Measurements from ENCODE around the gene FFAR2.
A peak's percentile ranks its signal among the peaks of the same experiment; 100 is the strongest.

The FFAR2 gene

DNA sequence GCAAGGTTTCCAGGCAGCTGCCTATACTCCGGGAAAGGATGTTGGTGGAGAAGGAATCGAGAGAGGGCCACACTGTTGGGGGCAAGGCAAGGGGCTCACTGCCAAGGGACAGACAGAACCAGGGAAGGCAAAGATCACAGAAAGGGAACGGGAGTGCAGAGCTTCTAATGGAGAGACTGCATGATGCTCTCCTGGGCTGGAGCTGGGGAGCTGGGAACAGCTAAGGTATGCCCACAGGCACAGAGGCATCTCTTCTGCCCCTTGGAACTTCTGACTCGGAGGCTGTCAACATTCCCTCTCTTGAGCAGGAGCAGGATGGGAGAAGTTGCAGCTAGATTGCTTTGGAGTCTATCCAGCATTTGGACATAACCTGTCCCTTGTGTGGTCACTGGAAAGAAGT, 22.4 kb upstream of the FFAR2 start:
- no peak for DNase-seq (ENCODE audit: low read depth in 2 of 2)

DNA sequence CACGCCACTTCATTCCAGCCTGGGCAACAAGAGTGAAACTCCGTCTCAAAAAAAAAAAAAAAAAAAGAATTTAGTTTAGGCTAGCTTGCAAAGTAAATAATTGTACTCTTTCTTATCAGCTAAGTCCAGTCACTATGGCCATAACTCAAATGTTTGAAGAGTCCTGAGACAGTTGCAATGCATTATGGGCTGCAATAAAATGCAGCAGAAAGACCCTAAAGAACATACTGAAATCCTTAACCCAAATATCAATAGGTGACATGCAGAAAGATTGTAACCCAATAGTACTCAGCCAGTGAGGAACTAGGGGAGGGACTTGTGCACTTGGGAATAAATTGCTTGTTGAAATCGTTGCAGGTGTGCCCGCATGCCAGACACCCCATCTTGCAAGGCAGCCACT, 20.9 kb upstream of the FFAR2 start:
- DNase-seq (ENCODE audit: low read depth in 2 of 2): no peak

DNA sequence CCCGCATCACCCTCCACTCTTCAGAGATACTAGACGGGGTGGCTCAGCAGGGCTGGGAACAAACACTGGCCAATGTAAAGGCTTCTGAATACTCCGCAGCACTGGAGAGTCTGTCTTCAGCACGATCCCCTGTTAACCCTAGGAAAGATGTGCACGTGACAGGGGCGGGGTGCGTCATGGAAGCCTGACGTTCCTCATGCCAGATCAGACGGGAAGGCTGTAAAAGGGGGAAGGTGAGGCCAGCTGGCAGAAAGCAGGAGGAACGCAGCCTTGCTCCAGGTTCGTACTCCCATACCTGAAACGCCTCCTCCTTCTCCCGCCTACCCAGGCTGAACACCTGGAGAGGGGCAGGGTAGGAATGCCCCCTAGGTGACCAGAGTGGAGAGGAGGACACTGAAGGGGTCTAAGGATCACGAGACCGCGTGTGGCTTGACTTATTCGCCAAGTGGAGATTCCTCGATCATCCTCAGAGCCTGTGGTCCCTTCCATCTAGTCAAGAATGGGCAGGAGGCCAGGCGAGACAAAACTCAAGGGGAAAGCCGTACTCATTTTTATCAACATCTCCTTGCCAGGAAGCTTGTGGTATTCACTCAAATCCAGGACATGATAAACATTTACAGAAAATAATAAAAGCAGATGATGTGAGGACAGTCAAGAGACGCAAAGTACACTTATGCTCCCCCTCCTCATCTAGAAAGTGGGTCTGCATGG, 18.2 kb upstream of the FFAR2 start:
- DNase-seq (ENCODE audit: low read depth in 2 of 2): no peak

GRCh38 chr19:35430409-35431144, 17.5 kb upstream of the FFAR2 start:
- no peak for DNase-seq (ENCODE audit: low read depth in 2 of 2)

DNA sequence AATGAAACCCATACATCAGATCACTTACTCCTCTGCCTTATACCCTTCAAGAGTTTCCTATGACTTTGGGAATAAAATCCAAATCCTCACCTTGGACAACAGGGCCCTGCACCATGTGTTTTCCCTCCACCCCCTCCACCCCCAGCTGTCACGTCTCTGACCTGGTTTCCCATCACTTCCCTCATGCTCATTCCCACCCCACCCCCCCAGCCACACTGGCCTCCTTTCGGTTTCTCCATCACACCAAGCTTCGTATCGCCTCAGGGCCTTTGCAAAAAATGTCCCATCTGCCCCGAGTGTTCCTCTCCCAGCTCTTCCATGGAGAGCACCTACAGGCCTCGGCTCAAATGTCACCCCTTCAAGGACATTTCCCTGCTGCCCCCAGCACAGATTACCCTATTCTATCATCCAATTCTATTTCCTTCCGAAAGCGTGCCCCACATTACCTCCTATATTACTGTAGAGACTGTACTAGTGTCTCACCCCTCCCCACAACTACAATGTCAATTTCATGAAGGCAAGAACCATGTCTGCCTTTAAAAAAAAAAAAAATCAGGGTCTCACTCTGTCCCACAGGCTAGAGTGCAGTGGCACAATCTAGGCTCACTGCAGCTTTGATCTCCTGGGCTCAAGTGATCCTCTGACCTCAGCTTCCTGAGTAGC, 16.8 kb upstream of the FFAR2 start:
- DNase-seq (ENCODE audit: low read depth in 2 of 2): no peak

DNA sequence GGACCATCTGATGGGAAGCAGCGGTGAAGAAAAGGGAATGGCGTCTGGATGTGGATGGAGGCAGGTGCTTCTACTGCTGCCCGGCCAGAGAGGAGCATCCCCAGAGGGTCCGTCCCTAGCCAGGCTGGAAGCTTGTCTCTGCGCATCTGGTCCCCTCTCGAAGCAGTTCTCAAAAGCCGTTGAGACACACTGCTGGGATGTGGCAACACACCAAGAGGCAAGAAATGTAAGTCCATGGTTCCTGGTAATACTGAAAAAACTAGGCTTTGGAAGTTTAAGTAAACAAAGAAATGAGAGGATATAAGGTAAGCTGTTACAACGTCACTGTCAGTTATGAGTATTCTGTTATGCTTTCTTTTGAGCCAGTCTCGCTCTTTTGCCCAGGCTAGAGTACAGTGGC, 15.1 kb upstream of the FFAR2 start:
- DNase-seq (ENCODE audit: low read depth in 2 of 2): no peak

GRCh38 chr19:35433448-35433847, 14.6 kb upstream of the FFAR2 start:
- DNase-seq (ENCODE audit: low read depth in 2 of 2): no peak

DNA sequence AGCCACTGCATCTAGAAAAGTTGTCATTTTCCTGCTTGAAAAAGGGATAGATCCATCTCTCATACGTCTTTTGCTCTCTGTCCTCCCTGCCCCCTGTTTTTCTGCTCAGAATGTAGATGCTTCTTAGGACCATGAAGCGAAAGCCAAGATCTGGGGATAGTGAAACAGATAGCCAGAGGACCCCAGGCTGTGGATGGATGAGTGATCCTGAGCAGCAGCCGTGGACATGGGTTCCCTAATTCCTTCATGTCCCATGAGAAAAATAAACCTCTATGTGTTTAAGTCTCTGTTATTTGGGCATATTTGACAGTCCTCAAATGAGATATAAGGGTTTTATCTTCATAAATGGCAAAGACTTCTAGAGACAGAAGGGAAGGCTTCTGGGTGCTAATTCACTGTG, 12.2 kb upstream of the FFAR2 start:
- no peak for DNase-seq (ENCODE audit: low read depth in 2 of 2)

GRCh38 chr19:35436477-35437405, 11.3 kb upstream of the FFAR2 start:
- DNase-seq (ENCODE audit: low read depth in 2 of 2): no peak

- no peak for DNase-seq (ENCODE audit: low read depth in 2 of 2)
These were observed 10.6 kb upstream of the FFAR2 start for GRCh38 chr19:35437406-35437951.

DNA sequence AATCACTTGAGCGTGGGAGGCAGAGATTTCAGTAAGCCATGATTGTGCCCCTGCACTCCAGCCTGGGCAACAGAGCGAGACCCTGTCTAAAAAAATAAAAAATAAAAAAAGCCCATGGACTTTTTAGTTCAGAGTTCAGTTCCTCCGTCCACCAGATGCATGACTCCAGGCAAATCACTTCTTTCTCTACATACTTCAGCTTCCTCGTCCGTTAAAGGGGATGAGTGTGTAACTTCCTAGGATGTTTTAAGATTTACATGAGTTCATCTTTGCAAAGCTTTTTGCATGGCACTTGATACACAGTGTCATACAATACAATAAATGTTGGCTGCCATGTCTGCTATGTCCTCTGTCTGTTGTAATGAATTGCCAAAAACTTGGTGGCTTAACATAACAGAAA, 10.0 kb upstream of the FFAR2 start:
- DNase-seq (ENCODE audit: low read depth in 2 of 2): no peak

DNA sequence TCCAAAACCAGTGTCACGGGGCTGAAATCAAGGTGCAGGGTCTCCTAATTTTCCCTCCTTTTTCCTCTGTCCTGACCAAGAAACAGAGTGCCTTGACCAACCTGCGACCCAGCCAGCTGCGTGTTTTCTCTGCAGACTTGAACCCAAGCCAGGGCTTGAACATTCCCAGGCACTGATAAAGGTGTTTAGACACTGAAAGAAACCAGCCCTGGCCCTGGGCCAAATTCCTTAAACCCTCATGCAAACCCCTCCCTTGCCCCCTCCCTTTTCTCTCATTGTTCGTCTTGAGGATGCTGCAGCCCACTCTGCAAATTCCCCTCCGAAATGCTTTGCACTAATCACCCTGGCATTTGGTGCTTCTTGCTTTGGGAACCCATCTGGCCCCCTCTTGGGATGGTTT, 9.5 kb upstream of the FFAR2 start:
- no peak for DNase-seq (ENCODE audit: low read depth in 2 of 2)

DNA sequence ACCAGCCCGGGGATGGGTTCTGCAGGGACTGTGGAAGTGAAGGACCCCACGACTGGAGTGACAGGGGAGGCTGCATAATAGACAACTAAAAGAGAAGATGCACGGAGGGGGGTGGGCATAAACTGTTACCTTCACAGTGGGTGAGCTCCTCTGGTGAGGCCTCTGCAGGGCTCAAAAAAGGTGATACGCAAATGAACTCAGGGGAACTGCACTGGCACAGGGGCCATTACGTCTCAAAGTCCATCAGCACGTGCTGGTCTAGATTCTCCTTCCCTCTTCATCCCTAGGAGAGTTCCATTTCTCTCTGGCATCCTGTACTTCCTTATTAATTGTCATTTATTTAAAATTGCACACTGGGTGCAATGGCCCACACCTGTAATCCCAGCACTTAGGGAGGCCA, 8.1 kb upstream of the FFAR2 start:
- DNase-seq (ENCODE audit: low read depth in 2 of 2): no peak

DNA sequence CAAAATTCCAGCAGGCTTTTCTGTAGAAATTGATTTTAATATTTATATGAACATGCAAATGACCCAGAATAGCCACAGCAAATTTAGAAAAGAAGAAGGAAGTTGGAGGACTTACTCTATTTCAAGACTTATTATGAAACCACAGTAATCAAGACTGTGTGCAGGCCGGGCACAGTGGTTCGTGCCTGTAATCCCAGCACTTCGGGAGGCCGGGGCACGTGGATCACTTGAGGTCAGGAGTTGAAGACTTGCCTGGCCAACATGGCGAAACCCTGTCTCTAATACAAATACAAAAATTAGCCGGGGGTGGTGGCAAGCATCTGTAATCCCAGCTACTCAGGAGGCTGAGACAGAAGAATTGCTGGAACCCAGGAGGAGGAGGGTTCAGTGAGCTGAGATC, 6.0 kb upstream of the FFAR2 start:
- DNase-seq (ENCODE audit: low read depth in 2 of 2): no peak

GRCh38 chr19:35444735-35445134, 3.3 kb upstream of the FFAR2 start:
- DNase-seq (ENCODE audit: low read depth in 2 of 2): no peak

GRCh38 chr19:35445826-35446593, 2.0 kb upstream of the FFAR2 start:
- DNase-seq (ENCODE audit: low read depth in 2 of 2): peak in 1 of 2 donors; percentile 1

DNA sequence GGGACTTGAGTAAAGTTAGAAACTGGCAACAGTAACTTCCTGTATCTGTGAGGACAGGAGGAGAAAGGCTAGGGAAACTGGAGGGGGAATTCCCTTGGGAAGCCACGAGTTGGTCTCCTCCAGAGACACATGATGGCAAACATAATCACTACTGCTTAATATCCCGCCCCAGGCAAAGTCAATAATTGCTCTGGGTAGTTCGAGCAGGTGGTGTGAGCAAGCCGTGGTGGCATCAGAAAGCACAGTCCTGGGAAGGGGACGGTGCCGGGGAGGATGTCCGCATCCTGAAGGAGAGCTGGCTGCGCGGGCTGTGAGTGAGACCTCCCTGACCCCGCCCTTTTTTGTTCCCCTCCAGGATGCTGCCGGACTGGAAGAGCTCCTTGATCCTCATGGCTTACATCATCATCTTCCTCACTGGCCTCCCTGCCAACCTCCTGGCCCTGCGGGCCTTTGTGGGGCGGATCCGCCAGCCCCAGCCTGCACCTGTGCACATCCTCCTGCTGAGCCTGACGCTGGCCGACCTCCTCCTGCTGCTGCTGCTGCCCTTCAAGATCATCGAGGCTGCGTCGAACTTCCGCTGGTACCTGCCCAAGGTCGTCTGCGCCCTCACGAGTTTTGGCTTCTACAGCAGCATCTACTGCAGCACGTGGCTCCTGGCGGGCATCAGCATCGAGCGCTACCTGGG, 1.4 kb downstream of the FFAR2 start:
- no peak for DNase-seq (ENCODE audit: low read depth in 2 of 2)

DNA sequence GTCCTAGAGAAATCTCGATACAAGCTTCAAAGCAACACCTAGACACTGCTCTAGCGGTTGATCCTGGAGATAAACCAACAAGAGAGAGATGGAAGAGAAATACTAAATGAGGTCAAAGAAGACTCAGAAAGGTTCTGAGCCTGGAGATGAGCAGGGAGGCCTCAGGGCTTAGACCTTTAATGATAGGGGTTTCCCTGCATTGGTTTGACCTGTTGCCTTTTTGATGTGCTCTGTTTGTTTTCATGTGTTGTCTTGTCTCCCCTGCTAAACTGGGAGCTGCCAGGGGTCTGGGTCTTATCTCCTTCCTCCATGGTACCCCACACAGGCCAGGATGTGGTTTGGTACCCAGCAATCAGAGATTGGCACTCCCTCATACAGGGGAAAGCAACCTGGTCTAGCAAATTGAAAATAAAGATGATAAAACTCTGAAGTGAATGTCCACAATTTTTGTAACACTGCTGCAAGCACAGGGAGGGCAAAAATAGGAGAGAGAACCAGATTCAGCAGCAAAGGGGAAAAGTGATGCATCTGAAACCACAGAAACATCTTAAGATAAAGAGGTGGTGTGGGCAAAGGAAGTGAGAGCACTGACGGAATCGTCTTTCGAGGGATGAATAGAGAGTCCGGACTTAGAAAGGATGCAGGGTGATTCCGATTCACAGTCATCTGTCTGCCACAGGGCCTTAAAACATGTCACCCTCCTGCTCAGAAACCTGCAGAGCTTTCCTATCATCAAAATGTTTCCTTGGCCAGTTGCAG, 3.5 kb downstream of the FFAR2 start:
- no peak for DNase-seq (ENCODE audit: low read depth in 2 of 2)

GRCh38 chr19:35454663-35455062, 6.6 kb downstream of the FFAR2 start:
- no peak for DNase-seq (ENCODE audit: low read depth in 2 of 2)
